Activated CD8-positive, alpha-beta memory T cell treated with anti-CD3 and anti-CD28 coated beads, Interleukin-2, amount 10 ng/mL, durations not matched to agents 7 days and 5 days (primary cell): ENCODE data around the gene TGFBR3L. TPM values are rescaled to one million over a fixed set of nuclear protein-coding genes. Genes with fewer than 3 reads are reported as not detected.

ENCODE experiments used
- ATAC-seq: fragments of 150-1000 bp; cut with Tn5 transposase; one replicate; pipeline ENCODE4 v1.10.0; 2021; ENCODE audit warnings: moderate library complexity
- CTCF ChIA-PET: fragments of 350-600 bp; sonication (Branson Sonifier 250); formaldehyde crosslinking; loops from one replicate; lab custom pipeline; 2021; ENCODE audit warnings: antibody characterized with exemption; lab: Charles Lee
- DNase-seq: peaks from one replicate; pipeline ENCODE4 v3.0.0-alpha.2; 2020
- H3K27ac Mint-ChIP-seq: one replicate; pipeline ENCODE4 v1.8.0; 2021; ENCODE audit warnings: mild to moderate bottlenecking, mixed read lengths
- H3K27me3 Mint-ChIP-seq: one replicate; pipeline ENCODE4 v1.8.0; 2021; ENCODE audit warnings: mixed read lengths
- H3K36me3 Mint-ChIP-seq: one replicate; pipeline ENCODE4 v1.8.0; 2021; ENCODE audit warnings: mild to moderate bottlenecking, mixed read lengths
- H3K4me1 Mint-ChIP-seq: one replicate; pipeline ENCODE4 v1.8.0; 2021; ENCODE audit warnings: mixed read lengths
- H3K4me3 Mint-ChIP-seq: one replicate; pipeline ENCODE4 v1.8.0; 2021; ENCODE audit warnings: mild to moderate bottlenecking, moderate library complexity, mixed read lengths
- H3K9me3 Mint-ChIP-seq: one replicate; pipeline ENCODE4 v1.8.0; 2022; ENCODE audit warnings: low read depth, mixed read lengths
- total RNA-seq, 2 experiments: library from RNA; stranded (reverse); gene quantifications; one replicate each; pipeline ENCODE4 v1.2.3, GENCODE V29; 2021

The TGFBR3L gene
- total RNA-seq, 2 experiments from 2014 or later, result 7.7 to 9.1 TPM

- CTCF ChIA-PET, result interaction anchor here (0.9 to 7.6 kb wide), 9 partner anchors 10 to 350 kb away, joined by 3 to 75 read pairs (median 6); partner anchors contain the start of genes MAP2K7 and TIMM44
- DNase-seq, result no peak
- peaks cover 4% of the 10 kb centered on the region for H3K36me3 Mint-ChIP-seq
- no peak for ATAC-seq
- peaks cover 32% of the 10 kb centered on the region for H3K4me1 Mint-ChIP-seq
- no peaks in the 10 kb centered on the region for H3K9me3 Mint-ChIP-seq
- H3K27ac Mint-ChIP-seq, result no peak overlapping the region
- H3K27me3 Mint-ChIP-seq, result peaks cover 29% of the 10 kb centered on the region
- H3K4me3 Mint-ChIP-seq, result peak overlapping the region; percentile 76
These were observed 4.2 kb downstream of the TGFBR3L start for GRCh38 chr19:7918615-7919421.

DNA sequence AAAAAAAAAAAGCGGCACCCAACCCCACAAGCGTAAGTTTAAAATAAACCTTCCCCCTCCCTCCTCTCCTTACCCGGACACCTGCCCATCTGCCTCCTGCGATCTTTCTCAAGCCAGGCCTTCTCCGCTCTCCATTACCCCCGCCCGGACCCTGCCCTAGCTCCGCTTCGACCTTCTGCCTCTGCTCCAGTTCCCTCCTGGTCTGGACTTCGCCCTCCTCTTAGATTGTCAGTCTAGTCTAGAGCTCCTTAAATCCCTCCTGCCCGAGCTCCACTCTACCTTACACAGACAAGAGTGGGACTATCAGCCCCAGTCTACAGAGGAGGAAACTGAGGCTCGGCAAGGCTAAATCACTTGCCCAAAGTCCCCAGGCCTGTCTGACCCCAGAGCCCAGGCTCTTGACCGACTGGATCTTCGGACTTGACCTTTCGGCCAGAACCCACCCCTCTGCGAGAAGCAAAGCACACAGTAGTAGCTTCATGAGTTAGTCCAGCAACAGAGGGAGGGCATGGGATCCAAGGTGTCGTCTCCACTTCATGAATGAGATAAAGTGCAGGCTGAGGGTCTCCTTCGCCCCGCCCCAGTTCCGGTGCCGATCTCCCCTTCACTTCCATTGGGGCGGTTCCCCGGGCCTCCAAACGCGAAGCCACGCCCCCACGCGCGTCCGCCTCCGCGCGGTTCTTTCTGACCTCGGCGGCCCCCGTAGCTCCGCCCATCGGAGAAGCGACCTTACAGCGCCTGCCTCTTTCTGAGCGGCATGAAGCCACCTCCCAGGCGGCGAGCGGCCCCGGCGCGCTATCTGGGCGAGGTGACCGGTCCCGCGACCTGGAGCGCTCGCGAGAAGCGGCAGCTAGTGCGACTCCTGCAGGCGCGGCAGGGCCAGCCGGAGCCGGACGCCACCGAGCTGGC lies 5.2 kb downstream of the TGFBR3L start, which contains the start of gene SNAPC2:
SNAPC2 (plus strand) TSS at position 729 of the 909 bp plus-strand sequence; CDS start at position 758, 29 bp downstream.
- DNase-seq (peak; percentile 98), ATAC-seq (peak; percentile 78)
- peaks cover 4% of the 10 kb centered on the region for H3K36me3 Mint-ChIP-seq
- H3K9me3 Mint-ChIP-seq, result no peaks in the 10 kb centered on the region
- CTCF ChIA-PET, result interaction anchor here (1.0 to 7.6 kb wide), 12 partner anchors 10 to 351 kb away, joined by 3 to 75 read pairs (median 6); partner anchors contain the start of genes MAP2K7 and TIMM44
- H3K27me3 Mint-ChIP-seq, result peaks cover 28% of the 10 kb centered on the region
- peak within 1 kb of the TSS; percentile 83 for H3K4me3 Mint-ChIP-seq
- peaks cover 32% of the 10 kb centered on the region for H3K4me1 Mint-ChIP-seq
- peak within 1 kb of the TSS; percentile 92 for H3K27ac Mint-ChIP-seq

DNA sequence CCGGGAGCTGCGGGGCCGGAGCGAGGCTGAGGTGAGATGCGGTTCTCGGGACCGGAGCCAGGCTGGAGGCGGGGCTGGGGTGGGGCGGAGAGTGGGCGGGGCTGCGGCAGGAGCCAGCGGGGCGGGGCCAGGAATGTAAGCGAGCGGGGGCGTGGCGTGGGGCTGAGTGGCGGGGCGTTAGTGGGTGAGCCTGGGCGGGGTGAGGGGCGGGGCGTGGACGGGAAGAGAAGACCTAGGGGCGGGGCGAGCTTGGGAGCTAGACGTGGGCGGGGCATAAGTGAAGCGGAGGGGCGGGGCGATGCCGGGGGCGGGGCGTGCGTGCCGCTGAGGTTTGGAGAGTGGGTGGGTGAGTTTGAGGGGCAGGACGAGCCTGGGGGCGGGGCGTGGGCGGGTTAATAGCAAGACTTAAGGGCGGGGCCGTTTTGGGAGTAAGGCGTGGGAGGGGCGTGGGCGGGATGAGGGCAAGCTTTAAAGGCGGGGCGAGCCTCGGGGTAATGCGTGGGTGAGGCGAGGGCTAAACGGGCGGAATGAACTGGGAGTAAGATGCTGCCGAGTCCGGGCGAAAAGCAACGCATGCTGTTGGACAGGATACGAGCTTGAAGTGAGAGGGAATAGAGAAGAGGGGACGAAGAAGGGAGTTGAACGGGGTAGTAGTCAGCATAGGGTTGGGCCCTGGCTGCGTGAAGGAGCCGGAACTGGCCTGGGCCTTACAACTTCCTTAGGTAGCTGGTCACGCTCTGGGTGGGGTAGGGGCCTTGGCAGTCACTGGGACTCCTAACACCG lies 6.1 kb downstream of the TGFBR3L start:
- CTCF ChIA-PET, result interaction anchor here (1.0 to 7.6 kb wide), 13 partner anchors 9 to 352 kb away, joined by 3 to 75 read pairs (median 5); partner anchors contain the start of genes MAP2K7 and TIMM44

GRCh38 chr19:7921302-7921966 lies 6.8 kb downstream of the TGFBR3L start:
- no peak for DNase-seq
- ATAC-seq, result no peak
- H3K27ac Mint-ChIP-seq, result peak overlapping the region; percentile 92
- peaks cover 16% of the 10 kb centered on the region for H3K27me3 Mint-ChIP-seq
- H3K4me3 Mint-ChIP-seq, result peak overlapping the region; percentile 83
- no peaks in the 10 kb centered on the region for H3K9me3 Mint-ChIP-seq
- H3K36me3 Mint-ChIP-seq, result peaks cover 4% of the 10 kb centered on the region
- CTCF ChIA-PET, result interaction anchor here (1.0 to 7.6 kb wide), 8 partner anchors 8 to 241 kb away, joined by 3 to 75 read pairs (median 6); partner anchors contain the start of genes TIMM44 and TRAPPC5
- H3K4me1 Mint-ChIP-seq, result peaks cover 34% of the 10 kb centered on the region

More for the DNA sequence above, 6.1 kb downstream of the TGFBR3L start:
- DNase-seq (peak; percentile 99), ATAC-seq (peak; percentile 64)
- Mint-ChIP-seq H3K36me3 (peaks cover 4% of the 10 kb centered on the region), H3K4me3 (peak overlapping the region; percentile 83), H3K9me3 (no peaks in the 10 kb centered on the region), H3K4me1 (peaks cover 31% of the 10 kb centered on the region), H3K27ac (peak overlapping the region; percentile 92), H3K27me3 (peaks cover 20% of the 10 kb centered on the region)

GRCh38 chr19:7921967-7922835 lies 7.6 kb downstream of the TGFBR3L start:
- peaks cover 31% of the 10 kb centered on the region for H3K4me1 Mint-ChIP-seq
- peaks cover 12% of the 10 kb centered on the region for H3K27me3 Mint-ChIP-seq
- CTCF ChIA-PET, result interaction anchor here (1.0 to 7.6 kb wide), 8 partner anchors 7 to 241 kb away, joined by 4 to 75 read pairs (median 8); partner anchors contain the start of genes MAP2K7, TIMM44 and TRAPPC5
- peak overlapping the region; percentile 12 for H3K4me3 Mint-ChIP-seq
- DNase-seq, result no peak
- ATAC-seq, result no peak
- peaks cover 4% of the 10 kb centered on the region for H3K36me3 Mint-ChIP-seq
- H3K9me3 Mint-ChIP-seq, result no peaks in the 10 kb centered on the region
- no peak overlapping the region for H3K27ac Mint-ChIP-seq

GRCh38 chr19:7922836-7923195 lies 8.2 kb downstream of the TGFBR3L start:
- CTCF ChIA-PET, result interaction anchor here (1.6 to 7.6 kb wide), 5 partner anchors 11 to 69 kb away, joined by 4 to 75 read pairs (median 8); partner anchors contain the start of genes MAP2K7 and TIMM44
- Mint-ChIP-seq H3K27ac (no peak overlapping the region), H3K27me3 (peaks cover 9% of the 10 kb centered on the region), H3K4me1 (peaks cover 30% of the 10 kb centered on the region), H3K4me3 (no peak overlapping the region), H3K36me3 (peaks cover 4% of the 10 kb centered on the region), H3K9me3 (no peaks in the 10 kb centered on the region)
- DNase-seq (no peak), ATAC-seq (no peak)

DNA sequence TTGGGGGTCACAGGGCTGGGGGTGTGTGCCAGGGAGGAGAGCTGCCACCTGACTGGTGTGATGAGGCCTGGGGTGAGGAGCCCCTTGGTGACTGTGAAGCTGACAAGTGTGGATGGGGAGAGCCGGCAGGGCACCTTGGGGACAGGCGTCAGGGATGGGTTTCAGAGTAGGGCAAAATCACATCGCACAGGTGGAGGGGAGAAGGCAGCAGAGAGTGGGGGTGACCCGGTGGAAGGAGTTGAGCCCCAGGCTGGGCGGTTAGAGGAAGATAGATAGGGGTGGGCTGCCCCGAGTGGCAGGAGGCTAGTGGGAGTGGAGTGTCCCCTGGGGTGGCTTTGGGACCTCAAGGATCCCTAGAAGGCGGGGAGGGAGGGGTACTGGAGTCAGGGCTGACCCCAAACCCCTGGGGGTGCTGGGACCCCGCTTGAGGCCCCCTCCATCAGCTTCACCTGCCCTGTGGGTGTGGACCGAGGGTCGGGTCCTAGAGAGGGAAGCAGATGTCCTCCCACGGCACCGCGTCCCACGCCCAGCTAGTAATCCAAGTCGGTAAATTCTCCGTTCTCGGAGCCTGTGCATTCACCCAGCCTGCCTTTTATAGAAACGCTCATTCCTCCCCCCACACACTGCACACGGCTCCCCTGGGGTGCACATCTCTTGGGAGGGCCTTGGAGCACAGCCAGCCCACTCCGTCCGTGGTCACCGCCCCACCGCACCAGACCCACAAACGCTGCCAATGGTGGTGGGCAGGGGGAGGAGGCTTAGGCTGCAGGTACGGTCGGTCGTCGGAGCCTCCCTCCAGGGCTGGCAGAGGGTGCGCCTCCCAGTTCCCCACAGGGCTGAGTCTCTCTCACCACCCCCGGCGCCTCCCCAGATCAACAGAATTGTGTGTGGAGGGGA lies 8.9 kb downstream of the TGFBR3L start:
- Mint-ChIP-seq H3K4me1 (peaks cover 26% of the 10 kb centered on the region), H3K27ac (no peak overlapping the region), H3K4me3 (no peak overlapping the region), H3K27me3 (peaks cover 2% of the 10 kb centered on the region), H3K36me3 (peaks cover 4% of the 10 kb centered on the region), H3K9me3 (no peaks in the 10 kb centered on the region)
- CTCF ChIA-PET, result interaction anchor here (0.7 to 7.6 kb wide), 6 partner anchors 8 to 70 kb away, joined by 3 to 75 read pairs (median 6); partner anchors contain the start of genes MAP2K7, TGFBR3L and TIMM44
- DNase-seq, result no peak
- ATAC-seq, result no peak

DNA sequence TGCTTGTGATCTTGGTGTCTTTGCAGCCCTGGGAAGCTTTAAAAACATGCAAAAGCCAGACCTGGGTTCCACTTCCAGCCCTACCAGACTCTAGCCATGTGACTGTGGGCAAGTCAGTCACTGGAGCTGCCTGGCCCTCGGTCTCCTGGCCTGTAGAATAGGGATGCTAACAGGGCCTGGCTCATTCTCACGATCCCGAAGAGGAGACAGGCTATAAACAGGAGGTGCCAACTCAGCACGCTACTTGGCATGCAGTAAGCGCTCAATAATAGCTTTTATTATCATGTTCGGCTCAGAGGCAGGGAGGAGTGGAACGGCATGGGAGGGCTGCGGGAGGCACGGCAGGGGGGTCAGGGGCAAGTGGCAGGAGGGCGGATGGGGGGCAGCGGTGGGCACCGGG lies 9.6 kb downstream of the TGFBR3L start:
- no peak overlapping the region for H3K27ac Mint-ChIP-seq
- H3K4me1 Mint-ChIP-seq, result peaks cover 25% of the 10 kb centered on the region
- CTCF ChIA-PET, result interaction anchor here (0.7 to 7.6 kb wide), 3 partner anchors 9 to 71 kb away, joined by 3 to 75 read pairs (median 8); partner anchors contain the start of genes TGFBR3L and TIMM44
- DNase-seq, result no peak
- no peaks in the 10 kb centered on the region for H3K27me3 Mint-ChIP-seq
- no peak for ATAC-seq
- no peaks in the 10 kb centered on the region for H3K9me3 Mint-ChIP-seq
- H3K36me3 Mint-ChIP-seq, result peaks cover 4% of the 10 kb centered on the region
- H3K4me3 Mint-ChIP-seq, result no peak overlapping the region

DNA sequence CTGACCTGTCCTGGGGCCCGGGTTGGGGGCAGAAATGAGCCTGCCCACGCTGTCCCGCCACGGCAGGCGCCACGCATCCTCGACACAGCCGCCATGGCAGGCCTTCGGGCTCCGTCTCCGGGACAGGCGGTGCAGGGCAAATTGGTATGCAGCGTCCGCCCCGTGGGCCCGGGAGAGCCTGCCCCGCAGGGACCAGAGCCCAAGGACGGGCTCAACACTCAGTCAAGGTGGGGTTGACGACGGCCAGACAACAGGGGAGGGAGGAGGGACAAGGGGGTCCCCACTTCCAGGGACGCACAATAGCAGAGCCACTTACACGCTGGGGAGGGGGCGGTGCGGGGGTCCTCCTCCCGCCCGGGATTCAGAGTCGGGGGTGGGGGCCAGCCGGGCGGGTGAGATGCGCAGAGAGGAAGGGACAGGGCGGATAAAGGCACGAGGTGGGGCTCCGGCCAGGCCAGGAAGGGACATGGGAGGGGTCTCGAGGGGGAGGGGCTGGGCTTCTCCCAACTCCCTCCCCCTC lies 10.1 kb downstream of the TGFBR3L start:
- DNase-seq (no peak), ATAC-seq (no peak)
- H3K36me3 Mint-ChIP-seq, result peaks cover 4% of the 10 kb centered on the region
- CTCF ChIA-PET, result interaction anchor here (7.6 kb wide), 1 partner anchor 18 kb away, joined by 75 read pairs; the partner anchor contains the start of gene TIMM44
- H3K27me3 Mint-ChIP-seq, result no peaks in the 10 kb centered on the region
- no peak overlapping the region for H3K4me3 Mint-ChIP-seq
- H3K27ac Mint-ChIP-seq, result no peak overlapping the region
- no peaks in the 10 kb centered on the region for H3K9me3 Mint-ChIP-seq
- peaks cover 24% of the 10 kb centered on the region for H3K4me1 Mint-ChIP-seq

DNA sequence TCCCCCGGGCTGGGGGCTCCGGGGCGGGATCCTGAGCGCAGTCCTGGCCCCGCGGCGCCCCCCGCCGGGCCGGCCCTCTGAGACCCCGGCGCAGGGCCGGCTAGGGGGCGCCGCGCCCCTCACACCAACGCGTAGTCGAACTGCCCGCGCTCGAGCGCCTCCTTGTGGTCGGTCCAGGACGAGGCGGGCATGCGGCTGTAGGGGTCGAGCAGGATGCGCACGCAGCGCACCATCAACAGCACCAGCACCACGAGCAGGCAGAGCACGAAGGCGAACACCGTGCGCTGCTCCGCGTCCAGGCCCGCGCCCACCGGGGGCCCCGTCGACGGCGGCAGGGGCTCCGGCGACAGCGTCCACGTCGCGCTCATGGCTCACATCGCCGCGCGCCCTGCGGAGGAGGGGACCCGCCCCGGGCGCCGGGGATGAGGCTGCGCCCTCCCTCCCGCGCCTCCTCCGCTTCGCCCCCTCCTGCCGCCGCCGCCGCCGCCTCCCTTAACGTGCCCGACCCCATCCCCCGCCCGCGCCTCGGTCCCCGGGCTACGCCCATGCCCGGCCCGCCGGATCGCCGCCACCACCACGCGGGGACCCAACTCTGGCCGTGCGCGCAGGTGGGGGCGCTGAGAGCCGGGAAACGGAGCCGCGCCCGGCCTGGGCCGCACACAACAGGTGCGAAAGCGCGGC lies 10.7 kb downstream of the TGFBR3L start:
- peak; percentile 34 for ATAC-seq
- Mint-ChIP-seq H3K36me3 (peaks cover 4% of the 10 kb centered on the region), H3K27ac (no peak overlapping the region), H3K4me1 (peaks cover 20% of the 10 kb centered on the region), H3K9me3 (no peaks in the 10 kb centered on the region), H3K27me3 (no peaks in the 10 kb centered on the region), H3K4me3 (peak overlapping the region; percentile 68)
- peak; percentile 87 for DNase-seq
- CTCF ChIA-PET, result no interaction called here
